K562 (cell line): Measurements from ENCODE around the gene SRMS. TPM values are rescaled to one million over a fixed set of nuclear protein-coding genes. Genes with fewer than 3 reads are reported as not detected.
A peak's percentile ranks its signal among the peaks of the same experiment; 100 is the strongest.

Experiments
- ATF6 ChIP-seq: sonication (generic); formaldehyde crosslinking; IDR thresholded peaks from 2 replicates; pipeline ENCODE4 v1.4.0; 2020; ENCODE audit warnings: mild to moderate bottlenecking, missing genetic modification reagents
- MYNN ChIP-seq, 2 experiments: sonication (generic); formaldehyde crosslinking in 1 of 2; IDR thresholded peaks; 2 replicates each; pipeline versions ENCODE4 v1.5.0 to v1.6.1; 2016 to 2020; ENCODE audit warnings: antibody characterized with exemption in 1 of 2, missing genetic modification reagents in 1 of 2
- PML ChIP-seq: IDR thresholded peaks from 2 replicates; pipeline ENCODE4 v1.6.1; 2012; ENCODE audit warnings: low read length, inconsistent platforms
- POLR2A ChIP-seq: fragments of 450-650 bp; conservative IDR thresholded peaks from 2 replicates; pipeline ENCODE4 v1.6.1; 2016
- POLR2AphosphoS5 ChIP-seq: IDR thresholded peaks from 2 replicates; pipeline ENCODE4 v1.6.1; 2011; ENCODE audit warnings: mild to moderate bottlenecking, low read depth, low read length, moderate library complexity; ENCODE audit not compliant: control insufficient read depth, insufficient read depth
- POLR2B ChIP-seq: fragments of 450-650 bp; IDR thresholded peaks from 2 replicates; pipeline ENCODE4 v1.6.1; 2018; ENCODE audit warnings: low read depth; ENCODE audit not compliant: partially characterized antibody
- ZFX ChIP-seq: sonication (generic); formaldehyde crosslinking; IDR thresholded peaks from 2 replicates; pipeline ENCODE4 v1.8.0; 2022; ENCODE audit warnings: mild to moderate bottlenecking, missing genetic modification reagents, moderate library complexity
- ZNF444 ChIP-seq: fragments of 250-450 bp; sonication (Bioruptor Pico); IDR thresholded peaks from 2 replicates; pipeline ENCODE4 v1.4.0; 2020; ENCODE audit warnings: mild to moderate bottlenecking, moderate library complexity
- ZNF609 ChIP-seq: sonication (generic); formaldehyde crosslinking; IDR thresholded peaks from 2 replicates; pipeline ENCODE4 v1.8.1; 2023; ENCODE audit warnings: missing genetic modification reagents, mild to moderate bottlenecking, borderline replicate concordance
- polyA plus RNA-seq, 8 experiments: library from polyadenylated mRNA; depleted of rRNA in 4 of 8; stranded (reverse) in 5 of 8; unstranded in 3 of 8; fragments of >200 nt; fragmentation: Nextera tagmentation in 2 of 8; fragmentation: Illumina TruSeq in 1 of 8; extraction: Ambion mirVana in 2 of 8; extraction: Trizol in 1 of 8; gene quantifications; 2 replicates each; pipeline versions ENCODE4 v1.2.1 to v1.2.3, GENCODE V29; 2011 to 2014; ENCODE audit warnings: inconsistent platforms in 1 of 8, missing spikeins in 1 of 8
- total RNA-seq, 7 experiments: library from RNA; depleted of rRNA in 6 of 7; stranded (reverse); fragments of >200 nt in 6 of 7; fragmentation: Illumina TruSeq in 2 of 7; extraction: Trizol in 2 of 7; gene quantifications; 2 replicates each; pipeline versions ENCODE4 v1.2.1 to v1.2.3, GENCODE V29; 2011 to 2021; ENCODE audit warnings: low replicate concordance in 1 of 7
- TF ChIP-seq, protein P1 (sequence below): fragments of 450-650 bp; IDR thresholded peaks from 2 replicates; pipeline ENCODE4 v1.6.1; 2016; ENCODE audit warnings: mild to moderate bottlenecking, moderate library complexity

The SRMS gene
- total and polyA plus RNA-seq, 9 of the 15 experiments (the other 6 are each of a cell fraction or from before 2014, with no cell fraction given) = 0.07 TPM; not detected in 8

- TF ChIP-seq POLR2AphosphoS5 (peak; percentile 93), ZFX (CRISPR knock-in tag) (peak; percentile 73), POLR2A (peak; percentile 76), PML (peak; percentile 32; the same call in 1 of the 2 replicates), POLR2B (peak; percentile 52), ZNF609 (CRISPR knock-in tag) (no peak), ATF6 (CRISPR knock-in tag) (no peak), MYNN (IDR thresholded peaks at IDR 0.05) (no peak), MYNN (CRISPR knock-in tag; IDR thresholded peaks at IDR 0.05) (no peak), ZNF444 (CRISPR knock-in tag) (no peak)
- TF ChIP-seq, protein P1, sequence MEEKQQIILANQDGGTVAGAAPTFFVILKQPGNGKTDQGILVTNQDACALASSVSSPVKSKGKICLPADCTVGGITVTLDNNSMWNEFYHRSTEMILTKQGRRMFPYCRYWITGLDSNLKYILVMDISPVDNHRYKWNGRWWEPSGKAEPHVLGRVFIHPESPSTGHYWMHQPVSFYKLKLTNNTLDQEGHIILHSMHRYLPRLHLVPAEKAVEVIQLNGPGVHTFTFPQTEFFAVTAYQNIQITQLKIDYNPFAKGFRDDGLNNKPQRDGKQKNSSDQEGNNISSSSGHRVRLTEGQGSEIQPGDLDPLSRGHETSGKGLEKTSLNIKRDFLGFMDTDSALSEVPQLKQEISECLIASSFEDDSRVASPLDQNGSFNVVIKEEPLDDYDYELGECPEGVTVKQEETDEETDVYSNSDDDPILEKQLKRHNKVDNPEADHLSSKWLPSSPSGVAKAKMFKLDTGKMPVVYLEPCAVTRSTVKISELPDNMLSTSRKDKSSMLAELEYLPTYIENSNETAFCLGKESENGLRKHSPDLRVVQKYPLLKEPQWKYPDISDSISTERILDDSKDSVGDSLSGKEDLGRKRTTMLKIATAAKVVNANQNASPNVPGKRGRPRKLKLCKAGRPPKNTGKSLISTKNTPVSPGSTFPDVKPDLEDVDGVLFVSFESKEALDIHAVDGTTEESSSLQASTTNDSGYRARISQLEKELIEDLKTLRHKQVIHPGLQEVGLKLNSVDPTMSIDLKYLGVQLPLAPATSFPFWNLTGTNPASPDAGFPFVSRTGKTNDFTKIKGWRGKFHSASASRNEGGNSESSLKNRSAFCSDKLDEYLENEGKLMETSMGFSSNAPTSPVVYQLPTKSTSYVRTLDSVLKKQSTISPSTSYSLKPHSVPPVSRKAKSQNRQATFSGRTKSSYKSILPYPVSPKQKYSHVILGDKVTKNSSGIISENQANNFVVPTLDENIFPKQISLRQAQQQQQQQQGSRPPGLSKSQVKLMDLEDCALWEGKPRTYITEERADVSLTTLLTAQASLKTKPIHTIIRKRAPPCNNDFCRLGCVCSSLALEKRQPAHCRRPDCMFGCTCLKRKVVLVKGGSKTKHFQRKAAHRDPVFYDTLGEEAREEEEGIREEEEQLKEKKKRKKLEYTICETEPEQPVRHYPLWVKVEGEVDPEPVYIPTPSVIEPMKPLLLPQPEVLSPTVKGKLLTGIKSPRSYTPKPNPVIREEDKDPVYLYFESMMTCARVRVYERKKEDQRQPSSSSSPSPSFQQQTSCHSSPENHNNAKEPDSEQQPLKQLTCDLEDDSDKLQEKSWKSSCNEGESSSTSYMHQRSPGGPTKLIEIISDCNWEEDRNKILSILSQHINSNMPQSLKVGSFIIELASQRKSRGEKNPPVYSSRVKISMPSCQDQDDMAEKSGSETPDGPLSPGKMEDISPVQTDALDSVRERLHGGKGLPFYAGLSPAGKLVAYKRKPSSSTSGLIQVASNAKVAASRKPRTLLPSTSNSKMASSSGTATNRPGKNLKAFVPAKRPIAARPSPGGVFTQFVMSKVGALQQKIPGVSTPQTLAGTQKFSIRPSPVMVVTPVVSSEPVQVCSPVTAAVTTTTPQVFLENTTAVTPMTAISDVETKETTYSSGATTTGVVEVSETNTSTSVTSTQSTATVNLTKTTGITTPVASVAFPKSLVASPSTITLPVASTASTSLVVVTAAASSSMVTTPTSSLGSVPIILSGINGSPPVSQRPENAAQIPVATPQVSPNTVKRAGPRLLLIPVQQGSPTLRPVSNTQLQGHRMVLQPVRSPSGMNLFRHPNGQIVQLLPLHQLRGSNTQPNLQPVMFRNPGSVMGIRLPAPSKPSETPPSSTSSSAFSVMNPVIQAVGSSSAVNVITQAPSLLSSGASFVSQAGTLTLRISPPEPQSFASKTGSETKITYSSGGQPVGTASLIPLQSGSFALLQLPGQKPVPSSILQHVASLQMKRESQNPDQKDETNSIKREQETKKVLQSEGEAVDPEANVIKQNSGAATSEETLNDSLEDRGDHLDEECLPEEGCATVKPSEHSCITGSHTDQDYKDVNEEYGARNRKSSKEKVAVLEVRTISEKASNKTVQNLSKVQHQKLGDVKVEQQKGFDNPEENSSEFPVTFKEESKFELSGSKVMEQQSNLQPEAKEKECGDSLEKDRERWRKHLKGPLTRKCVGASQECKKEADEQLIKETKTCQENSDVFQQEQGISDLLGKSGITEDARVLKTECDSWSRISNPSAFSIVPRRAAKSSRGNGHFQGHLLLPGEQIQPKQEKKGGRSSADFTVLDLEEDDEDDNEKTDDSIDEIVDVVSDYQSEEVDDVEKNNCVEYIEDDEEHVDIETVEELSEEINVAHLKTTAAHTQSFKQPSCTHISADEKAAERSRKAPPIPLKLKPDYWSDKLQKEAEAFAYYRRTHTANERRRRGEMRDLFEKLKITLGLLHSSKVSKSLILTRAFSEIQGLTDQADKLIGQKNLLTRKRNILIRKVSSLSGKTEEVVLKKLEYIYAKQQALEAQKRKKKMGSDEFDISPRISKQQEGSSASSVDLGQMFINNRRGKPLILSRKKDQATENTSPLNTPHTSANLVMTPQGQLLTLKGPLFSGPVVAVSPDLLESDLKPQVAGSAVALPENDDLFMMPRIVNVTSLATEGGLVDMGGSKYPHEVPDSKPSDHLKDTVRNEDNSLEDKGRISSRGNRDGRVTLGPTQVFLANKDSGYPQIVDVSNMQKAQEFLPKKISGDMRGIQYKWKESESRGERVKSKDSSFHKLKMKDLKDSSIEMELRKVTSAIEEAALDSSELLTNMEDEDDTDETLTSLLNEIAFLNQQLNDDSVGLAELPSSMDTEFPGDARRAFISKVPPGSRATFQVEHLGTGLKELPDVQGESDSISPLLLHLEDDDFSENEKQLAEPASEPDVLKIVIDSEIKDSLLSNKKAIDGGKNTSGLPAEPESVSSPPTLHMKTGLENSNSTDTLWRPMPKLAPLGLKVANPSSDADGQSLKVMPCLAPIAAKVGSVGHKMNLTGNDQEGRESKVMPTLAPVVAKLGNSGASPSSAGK = no peak
These were observed 27.0 kb downstream of the SRMS start, which contains the start of gene PPDPF (continued) for GRCh38 chr20:63520504-63520933.
